Activated T-cell treated with anti-CD3 and anti-CD28 coated beads, Interleukin-2, amount 50 U/mL, for 4 hours (primary cell): ENCODE data around the gene PCSK5. TPM values are rescaled to one million over a fixed set of nuclear protein-coding genes. Genes with fewer than 3 reads are reported as not detected.
"Not testable (repeated sequence)": the region's sequence is repeated elsewhere in the genome, so short reads cannot be mapped to it uniquely, and the experiment has no call there.

Source experiments
- ATAC-seq, 2 donors: fragments of 200-7000 bp; cut with Tn5 transposase; one replicate each; pipeline ENCODE4 v1.10.0; 2021
- DNase-seq: peaks from one replicate; pipeline ENCODE4 v3.0.0-alpha.2; 2020
- H3K27me3 Mint-ChIP-seq: one replicate; pipeline ENCODE4 v1.8.0; 2021; ENCODE audit warnings: low read depth, mixed read lengths
- H3K36me3 Mint-ChIP-seq: one replicate; pipeline ENCODE4 v1.8.0; 2022; ENCODE audit warnings: mixed read lengths; ENCODE audit not compliant: insufficient read depth
- H3K4me1 Mint-ChIP-seq: one replicate; pipeline ENCODE4 v1.8.0; 2021; ENCODE audit warnings: low read depth, mixed read lengths
- H3K4me3 Mint-ChIP-seq: one replicate; pipeline ENCODE4 v1.8.0; 2021; ENCODE audit warnings: mild to moderate bottlenecking, moderate library complexity, mixed read lengths
- H3K9me3 Mint-ChIP-seq: one replicate; pipeline ENCODE4 v1.8.0; 2021; ENCODE audit warnings: mixed read lengths
- total RNA-seq, 3 donors: library from RNA; stranded (reverse); gene quantifications; one replicate each; pipeline ENCODE4 v1.2.1, GENCODE V29; 2021

PCSK5 gene
- total RNA-seq, 3 donors from 2014 or later, result 1.0 to 1.7 (median 1.6) TPM

DNA sequence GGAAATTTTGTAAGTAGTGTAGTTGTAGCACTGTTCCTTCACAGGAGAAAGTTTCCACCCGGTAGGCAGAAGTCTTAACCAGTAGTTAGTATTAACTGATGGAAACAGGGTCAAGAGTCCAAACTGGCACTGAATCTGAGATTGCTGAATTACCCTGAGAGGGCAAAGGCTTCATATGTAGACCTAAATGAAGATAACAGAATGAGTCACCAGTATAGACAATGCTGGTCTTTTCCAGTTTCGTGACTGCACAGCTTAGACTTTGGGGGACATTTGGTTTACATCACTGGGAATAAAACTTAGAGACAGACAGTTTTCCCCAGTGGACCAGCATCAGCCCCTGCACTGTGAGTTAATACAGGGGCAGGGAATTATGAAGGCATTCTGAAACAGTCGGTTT, 60.5 kb downstream of the PCSK5 start:
- H3K9me3 Mint-ChIP-seq, result no peaks in the 10 kb centered on the region
- H3K36me3 Mint-ChIP-seq, result peaks cover 14% of the 10 kb centered on the region
- DNase-seq (no peak), ATAC-seq (no peak)
- H3K4me1 Mint-ChIP-seq, result peaks cover 3% of the 10 kb centered on the region
- H3K4me3 Mint-ChIP-seq, result no peak overlapping the region
- no peaks in the 10 kb centered on the region for H3K27me3 Mint-ChIP-seq

DNA sequence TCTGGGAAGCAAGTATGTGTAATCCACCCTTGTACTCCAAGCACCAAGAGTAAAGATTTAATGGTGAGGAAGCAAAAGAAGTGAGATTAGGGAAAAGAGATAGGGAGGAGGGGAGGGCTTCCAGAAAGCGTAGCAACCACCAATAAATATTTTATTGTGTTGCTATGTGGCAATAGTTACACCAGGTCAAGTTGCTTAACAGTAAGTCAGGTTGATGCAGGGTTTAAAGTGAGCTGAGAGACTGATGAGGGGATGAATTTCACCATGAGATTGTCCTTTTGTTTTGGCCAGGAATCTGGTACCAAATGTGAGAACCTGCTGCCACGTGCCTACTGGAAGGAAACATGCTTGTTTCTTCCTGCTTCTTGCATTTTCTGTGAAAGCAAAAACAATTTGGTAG, 62.7 kb downstream of the PCSK5 start:
- ATAC-seq, result no peak
- no peak overlapping the region for H3K4me3 Mint-ChIP-seq

DNA sequence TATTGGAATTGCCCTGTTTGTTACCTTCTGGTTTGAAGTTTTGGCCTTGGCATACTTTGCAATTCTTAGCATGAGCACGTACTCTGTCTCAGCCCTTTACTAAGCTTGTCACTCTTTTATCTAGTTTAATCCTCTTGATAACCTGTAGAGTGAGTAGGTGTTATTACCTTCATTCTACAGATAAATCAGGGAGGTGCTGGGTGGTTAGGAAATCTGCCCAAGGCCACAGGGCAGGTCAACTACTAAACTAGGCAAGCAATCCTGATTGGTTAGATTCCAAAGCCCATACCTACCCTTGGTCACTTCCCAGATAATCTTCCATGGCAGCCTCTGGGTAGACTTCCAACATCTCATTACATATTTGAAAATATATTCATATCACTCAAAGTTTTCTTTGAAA, 65.7 kb downstream of the PCSK5 start:
- Mint-ChIP-seq H3K4me1 (peaks cover 8% of the 10 kb centered on the region), H3K36me3 (no peaks in the 10 kb centered on the region), H3K27me3 (no peaks in the 10 kb centered on the region), H3K4me3 (no peak overlapping the region), H3K9me3 (no peaks in the 10 kb centered on the region)
- no peak for DNase-seq
- no peak for ATAC-seq

More for the DNA sequence above, 62.7 kb downstream of the PCSK5 start:
- Mint-ChIP-seq H3K4me1 (peaks cover 3% of the 10 kb centered on the region), H3K9me3 (no peaks in the 10 kb centered on the region), H3K27me3 (no peaks in the 10 kb centered on the region), H3K36me3 (peaks cover 5% of the 10 kb centered on the region)
- no peak for DNase-seq

DNA sequence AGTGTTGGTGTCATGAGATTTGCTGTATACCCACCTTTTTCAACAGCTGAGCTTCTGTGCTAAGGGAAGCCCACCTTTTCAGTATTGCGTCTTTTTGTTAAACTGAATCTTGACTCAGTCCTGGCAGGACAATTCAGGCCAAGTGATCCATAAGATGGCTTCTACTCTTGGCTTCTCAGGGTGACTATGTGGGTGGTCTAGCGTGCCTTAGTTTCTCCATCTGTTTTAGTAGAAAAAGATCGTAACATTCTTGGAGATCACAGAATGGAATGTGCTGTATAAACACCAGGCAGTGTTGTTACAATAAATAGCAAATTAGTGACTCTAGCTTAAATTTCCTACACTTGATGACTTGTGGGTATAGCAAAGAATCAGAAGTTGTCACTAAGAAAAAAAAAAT, 66.6 kb downstream of the PCSK5 start:
- Mint-ChIP-seq H3K27me3 (no peaks in the 10 kb centered on the region), H3K4me1 (peaks cover 14% of the 10 kb centered on the region), H3K36me3 (no peaks in the 10 kb centered on the region), H3K9me3 (no peaks in the 10 kb centered on the region), H3K4me3 (no peak overlapping the region)
- no peak for ATAC-seq
- no peak for DNase-seq

DNA sequence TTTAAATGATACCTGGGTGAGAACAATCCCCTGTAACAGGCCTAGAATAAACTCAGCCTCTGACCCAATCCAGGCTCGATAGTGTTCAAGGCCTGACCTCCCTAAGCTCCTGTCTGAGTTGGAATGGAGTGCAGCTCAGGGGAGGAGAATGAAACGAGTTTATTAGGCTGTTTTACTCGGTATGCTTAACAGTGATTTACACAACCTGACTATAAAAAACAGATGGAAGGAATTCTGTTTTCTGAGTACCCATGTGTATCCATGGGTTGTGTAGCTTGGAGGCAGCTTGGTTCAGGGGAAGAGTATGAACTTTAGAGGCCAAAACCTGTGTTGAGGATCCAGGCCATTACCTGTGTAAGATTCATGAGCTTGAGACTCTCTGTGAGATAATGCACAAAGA, 67.8 kb downstream of the PCSK5 start:
- no peaks in the 10 kb centered on the region for H3K36me3 Mint-ChIP-seq
- ATAC-seq (no peak), DNase-seq (no peak)
- H3K4me1 Mint-ChIP-seq, result peaks cover 16% of the 10 kb centered on the region
- no peak overlapping the region for H3K4me3 Mint-ChIP-seq
- H3K9me3 Mint-ChIP-seq, result no peaks in the 10 kb centered on the region
- no peaks in the 10 kb centered on the region for H3K27me3 Mint-ChIP-seq

- Mint-ChIP-seq H3K27me3 (no peaks in the 10 kb centered on the region), H3K36me3 (no peaks in the 10 kb centered on the region), H3K4me3 (no peak overlapping the region), H3K4me1 (peaks cover 16% of the 10 kb centered on the region), H3K9me3 (no peaks in the 10 kb centered on the region)
- ATAC-seq (no peak), DNase-seq (no peak)
These were observed 70.1 kb downstream of the PCSK5 start for GRCh38 chr9:75960551-75960950.

GRCh38 chr9:75962013-75962661, 71.7 kb downstream of the PCSK5 start:
- peaks cover 16% of the 10 kb centered on the region for H3K4me1 Mint-ChIP-seq
- ATAC-seq (no peak), DNase-seq (no peak)
- peaks cover under 1% of the 10 kb centered on the region for H3K36me3 Mint-ChIP-seq
- no peaks in the 10 kb centered on the region for H3K27me3 Mint-ChIP-seq
- H3K9me3 Mint-ChIP-seq, result no peaks in the 10 kb centered on the region
- H3K4me3 Mint-ChIP-seq, result no peak overlapping the region

DNA sequence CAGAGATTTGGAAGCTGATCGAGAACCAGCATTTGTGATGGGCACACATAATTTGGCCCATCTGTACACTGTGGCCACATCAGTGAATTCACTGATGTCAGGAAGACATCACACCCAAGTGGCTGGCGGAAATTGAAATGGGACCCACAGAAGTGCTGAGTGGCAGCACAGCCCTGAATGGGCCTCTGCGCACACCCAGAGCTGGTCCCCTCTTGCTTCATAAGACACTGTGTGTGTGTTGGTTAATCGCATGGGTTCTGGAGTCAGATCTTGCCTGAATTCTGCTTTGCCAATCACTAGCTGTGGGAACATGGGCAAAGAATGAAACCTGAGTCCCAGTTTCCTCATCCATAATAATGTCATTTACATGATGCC, 72.2 kb downstream of the PCSK5 start:
- Mint-ChIP-seq H3K4me3 (no peak overlapping the region), H3K4me1 (peaks cover 16% of the 10 kb centered on the region), H3K9me3 (no peaks in the 10 kb centered on the region), H3K36me3 (peaks cover 2% of the 10 kb centered on the region), H3K27me3 (no peaks in the 10 kb centered on the region)
- DNase-seq (no peak), ATAC-seq (no peak)

DNA sequence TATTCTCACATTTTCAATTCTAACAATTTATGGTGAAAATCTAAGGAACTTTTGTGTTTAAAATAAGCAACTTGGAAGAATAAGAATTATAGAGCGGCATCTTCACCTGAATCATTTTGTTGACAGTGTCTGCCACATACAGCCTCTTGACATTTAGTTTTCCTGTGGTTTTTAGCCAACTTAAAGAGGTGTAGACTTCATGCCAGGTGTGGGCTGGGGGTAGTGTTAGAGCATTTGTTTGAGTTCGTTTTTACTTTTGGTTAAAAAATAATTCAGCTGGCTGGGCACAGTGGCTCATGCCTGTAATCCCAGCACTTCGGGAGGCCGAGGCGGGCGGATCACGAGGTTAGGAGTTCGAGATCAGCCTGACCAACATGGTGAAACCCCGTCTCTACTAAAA, 72.8 kb downstream of the PCSK5 start:
- ATAC-seq, H3K36me3 Mint-ChIP-seq, H3K9me3 Mint-ChIP-seq, H3K27me3 Mint-ChIP-seq, H3K4me3 Mint-ChIP-seq, DNase-seq: not testable (repeated sequence)
- peaks cover 16% of the 10 kb centered on the region for H3K4me1 Mint-ChIP-seq

DNA sequence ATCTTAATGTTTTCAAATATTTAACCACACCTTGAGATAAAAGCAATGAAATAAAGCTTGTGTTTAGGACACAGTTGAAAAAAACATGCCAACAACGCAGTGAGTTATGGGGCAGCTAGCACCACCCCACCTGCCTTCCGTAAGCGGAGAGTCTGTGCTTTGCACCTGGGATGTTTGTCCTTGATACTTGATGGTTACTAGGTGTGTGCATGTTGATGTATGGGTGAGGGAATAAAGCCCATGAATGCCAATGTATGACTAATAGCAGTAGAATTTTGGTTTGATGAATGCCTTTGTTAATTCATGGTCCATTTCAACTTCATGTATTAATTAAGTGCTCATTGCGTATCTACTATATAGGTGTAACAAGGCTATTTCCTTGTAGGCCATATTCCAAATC, 74.0 kb downstream of the PCSK5 start:
- H3K9me3 Mint-ChIP-seq, result no peaks in the 10 kb centered on the region
- ATAC-seq, result no peak
- no peaks in the 10 kb centered on the region for H3K27me3 Mint-ChIP-seq
- peaks cover 16% of the 10 kb centered on the region for H3K4me1 Mint-ChIP-seq
- peaks cover 2% of the 10 kb centered on the region for H3K36me3 Mint-ChIP-seq
- DNase-seq, result no peak
- no peak overlapping the region for H3K4me3 Mint-ChIP-seq

DNA sequence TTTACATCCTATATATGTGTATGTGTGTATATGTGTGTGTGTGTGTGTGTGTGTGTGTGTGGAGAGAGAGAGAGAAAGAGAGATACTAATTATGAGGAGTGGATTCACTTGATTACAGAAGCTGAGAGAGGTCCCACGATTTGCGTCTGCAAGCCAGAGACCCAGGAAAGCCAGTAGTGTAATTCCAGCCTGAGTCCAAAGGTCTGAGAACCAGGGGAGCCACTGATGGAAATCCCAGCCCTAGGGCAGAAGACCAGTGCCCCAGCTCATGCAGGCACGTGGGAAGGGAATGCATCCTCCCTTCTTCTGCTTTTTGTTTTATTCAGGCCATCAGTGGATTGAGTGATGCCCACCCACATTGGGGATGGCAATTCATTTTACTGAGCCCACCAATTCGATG, 74.8 kb downstream of the PCSK5 start:
- H3K9me3 Mint-ChIP-seq, result no peaks in the 10 kb centered on the region
- peaks cover 3% of the 10 kb centered on the region for H3K36me3 Mint-ChIP-seq
- no peak for ATAC-seq
- H3K4me1 Mint-ChIP-seq, result peaks cover 15% of the 10 kb centered on the region
- DNase-seq, result no peak
- H3K27me3 Mint-ChIP-seq, result no peaks in the 10 kb centered on the region
- H3K4me3 Mint-ChIP-seq, result no peak overlapping the region

DNA sequence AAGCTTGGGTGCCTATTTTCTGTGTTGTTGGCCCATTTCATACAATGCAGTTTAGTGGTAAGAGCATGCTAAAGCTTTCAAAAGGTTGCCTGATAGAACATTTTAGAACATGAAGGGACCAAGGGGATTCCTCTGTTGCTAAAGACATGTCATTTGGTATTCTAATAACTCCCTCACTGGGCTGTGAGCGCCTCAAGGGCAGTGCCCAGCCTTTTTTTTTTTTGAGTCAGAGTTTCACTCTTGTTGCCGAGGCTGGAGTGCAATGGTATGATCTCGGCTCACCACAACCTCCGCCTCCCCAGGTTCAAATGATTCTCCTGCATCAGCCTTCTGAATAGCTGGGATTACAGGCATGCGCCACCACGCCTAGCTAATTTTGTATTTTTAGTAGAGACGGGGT, 77.1 kb downstream of the PCSK5 start:
- no peak overlapping the region for H3K4me3 Mint-ChIP-seq
- no peak for DNase-seq
- H3K27me3 Mint-ChIP-seq, result no peaks in the 10 kb centered on the region
- no peak for ATAC-seq
- peaks cover under 1% of the 10 kb centered on the region for H3K4me1 Mint-ChIP-seq
- peaks cover 6% of the 10 kb centered on the region for H3K36me3 Mint-ChIP-seq
- H3K9me3 Mint-ChIP-seq, result peaks cover 8% of the 10 kb centered on the region

DNA sequence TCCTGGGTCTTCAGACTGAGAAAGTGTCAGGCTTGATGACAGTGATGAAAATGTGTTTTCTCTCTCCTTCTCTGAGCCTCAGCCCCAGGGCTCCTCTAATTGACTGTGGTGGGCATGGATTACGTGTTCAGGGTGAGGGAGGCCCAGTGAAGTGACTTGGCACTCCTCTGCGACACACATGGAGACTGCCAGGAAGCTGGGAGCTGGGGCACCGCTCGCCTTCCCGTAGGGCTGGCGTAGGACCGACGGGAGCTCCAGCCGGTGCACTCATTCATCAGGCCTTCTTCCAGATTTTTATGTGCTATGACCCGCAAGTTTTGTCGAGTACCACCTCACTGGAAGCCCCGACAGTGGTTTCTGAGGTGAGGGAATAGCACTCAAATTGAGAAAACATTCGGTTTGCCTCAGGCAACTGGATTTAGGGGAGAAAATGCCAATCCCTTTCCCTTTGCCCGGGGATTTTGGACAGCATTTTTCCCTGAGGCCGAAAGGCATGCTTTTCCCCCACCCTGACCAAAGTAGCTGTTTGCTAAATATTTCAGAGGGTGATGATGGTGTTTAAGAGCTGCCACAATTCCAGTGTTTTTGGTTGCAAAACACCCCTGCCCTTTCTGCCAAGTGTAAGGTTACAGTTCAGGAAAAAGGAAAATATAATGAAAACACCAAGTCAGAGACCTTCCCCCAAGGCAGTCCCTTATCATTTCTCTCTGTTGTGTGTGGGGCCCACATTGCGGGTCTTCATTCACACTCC, 83.7 kb downstream of the PCSK5 start:
- H3K4me1 Mint-ChIP-seq, result peaks cover 19% of the 10 kb centered on the region
- H3K9me3 Mint-ChIP-seq, result peaks cover 8% of the 10 kb centered on the region
- ATAC-seq (no peak), DNase-seq (no peak)
- peaks cover 5% of the 10 kb centered on the region for H3K36me3 Mint-ChIP-seq
- no peaks in the 10 kb centered on the region for H3K27me3 Mint-ChIP-seq
- no peak overlapping the region for H3K4me3 Mint-ChIP-seq

DNA sequence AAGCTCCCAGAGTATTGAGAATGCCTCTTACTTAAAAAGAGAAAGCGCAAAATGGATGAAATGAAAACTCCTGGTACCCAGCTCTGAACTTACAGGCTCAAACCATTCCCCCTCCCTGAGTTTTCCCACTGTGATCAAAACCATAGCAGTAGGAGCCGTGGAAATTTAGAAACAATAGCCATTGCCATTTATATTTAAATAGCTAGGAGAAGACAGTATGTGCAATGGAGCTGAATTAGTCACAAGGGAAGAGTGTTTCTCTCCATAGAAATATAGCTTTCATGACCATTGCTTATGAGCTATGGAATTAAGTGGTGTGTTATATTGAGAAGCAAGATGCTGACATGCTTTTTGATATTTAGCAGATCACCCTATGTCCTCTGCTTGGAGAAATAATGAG, 84.6 kb downstream of the PCSK5 start:
- no peak overlapping the region for H3K4me3 Mint-ChIP-seq
- DNase-seq, result no peak
- H3K9me3 Mint-ChIP-seq, result peaks cover 8% of the 10 kb centered on the region
- peaks cover 5% of the 10 kb centered on the region for H3K36me3 Mint-ChIP-seq
- no peak for ATAC-seq
- H3K27me3 Mint-ChIP-seq, result no peaks in the 10 kb centered on the region
- peaks cover 19% of the 10 kb centered on the region for H3K4me1 Mint-ChIP-seq

DNA sequence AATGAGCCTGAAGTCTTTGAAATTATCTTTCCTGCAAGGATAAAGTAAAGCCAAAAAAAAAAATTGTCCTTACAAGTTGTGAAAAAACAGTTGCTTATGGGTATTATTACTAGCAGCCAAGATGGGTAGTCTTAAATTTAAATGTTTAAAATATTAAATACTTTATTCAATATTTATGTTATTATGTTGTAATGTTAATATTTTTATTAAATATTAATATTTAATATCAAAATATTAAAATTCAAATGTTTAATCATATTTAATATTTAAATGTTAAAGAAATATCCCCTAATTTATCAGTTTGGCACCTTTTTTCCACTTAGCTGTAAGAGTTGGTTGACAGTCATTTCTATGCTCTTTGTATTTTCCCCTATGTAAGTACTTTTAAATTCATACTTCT, 86.1 kb downstream of the PCSK5 start:
- H3K27me3 Mint-ChIP-seq, result no peaks in the 10 kb centered on the region
- H3K4me3 Mint-ChIP-seq, result no peak overlapping the region
- H3K36me3 Mint-ChIP-seq, result peaks cover 1% of the 10 kb centered on the region
- H3K4me1 Mint-ChIP-seq, result peaks cover 22% of the 10 kb centered on the region
- ATAC-seq (no peak), DNase-seq (no peak)
- peaks cover 4% of the 10 kb centered on the region for H3K9me3 Mint-ChIP-seq
